ENCODE measurements around the gene SMCHD1.
"Not testable (repeated sequence)": the region's sequence is repeated elsewhere in the genome, so short reads cannot be mapped to it uniquely, and the experiment has no call there.

Gene SMCHD1

DNA sequence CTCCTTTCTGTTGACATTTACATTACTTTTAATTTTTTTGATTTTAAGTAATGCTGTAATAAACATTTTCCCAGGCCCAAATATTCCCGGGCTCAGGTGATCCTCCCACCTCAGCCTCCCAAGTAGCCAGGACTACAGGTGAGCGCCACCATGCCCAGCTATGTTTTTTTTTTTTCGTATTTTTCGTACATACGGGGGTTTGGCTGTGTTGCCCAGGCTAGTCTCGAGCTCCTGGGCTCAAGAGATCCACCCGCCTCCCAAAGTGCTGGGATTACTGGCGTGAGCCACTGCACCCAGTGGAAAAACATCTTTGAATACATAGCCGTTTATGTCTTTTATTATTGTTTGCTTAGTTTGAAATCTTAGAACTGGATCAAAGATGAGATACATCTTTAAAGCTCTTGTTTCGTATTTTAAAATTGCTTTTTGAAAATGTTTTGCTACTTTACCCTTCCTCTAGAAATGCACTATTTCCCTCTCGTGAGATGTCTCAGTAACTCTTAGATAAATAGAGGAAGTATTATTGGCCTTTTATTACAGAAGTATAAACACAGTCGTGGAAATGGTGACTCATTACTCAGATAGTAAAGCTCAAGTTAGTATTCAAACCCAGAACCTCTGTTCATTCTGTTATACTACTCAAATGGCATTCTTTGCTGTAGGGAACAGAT is 2.4 kb downstream of the SMCHD1 start:
- FAIRE-seq (no peak), DNase-seq (ENCODE audit: low spot score) (no peak)

DNA sequence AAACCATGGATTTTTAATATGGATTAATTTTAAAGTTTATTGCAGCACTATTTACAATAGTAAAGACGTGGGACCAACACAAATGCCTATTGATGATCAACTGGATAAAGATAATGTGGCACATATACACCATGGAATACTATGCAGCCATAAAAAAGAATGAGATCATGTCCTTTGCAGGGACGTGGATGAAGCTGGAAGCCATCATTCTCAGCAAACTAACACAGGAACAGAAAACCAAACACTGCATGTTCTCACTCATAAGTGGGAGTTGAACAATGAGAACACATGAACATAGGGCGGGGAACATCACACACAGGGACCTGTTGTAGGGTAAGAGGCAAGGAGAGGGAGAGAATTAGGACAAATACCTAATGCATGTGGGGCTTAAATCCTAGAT is 5.3 kb downstream of the SMCHD1 start:
- FAIRE-seq; DNase-seq (ENCODE audit: low spot score): not testable (repeated sequence)

DNA sequence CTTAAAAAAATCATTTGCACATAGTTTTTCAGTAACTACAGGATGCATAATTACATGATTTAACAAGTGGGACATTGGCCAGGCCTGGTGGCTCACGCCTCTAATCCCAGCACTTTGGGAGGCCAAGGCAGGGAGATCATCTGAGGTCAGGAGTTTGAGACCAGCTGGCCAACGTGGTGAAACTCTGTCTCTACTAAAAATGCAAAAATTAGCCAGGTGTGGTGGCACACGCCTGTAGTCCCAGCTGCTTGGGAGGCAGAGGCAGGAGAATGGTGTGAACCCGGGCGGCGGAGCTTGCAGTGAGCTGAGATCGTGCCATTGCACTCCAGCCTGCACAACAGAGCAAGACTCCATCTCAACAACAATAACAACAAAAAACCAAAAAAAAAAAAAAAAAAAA is 6.8 kb downstream of the SMCHD1 start:
- FAIRE-seq; DNase-seq (ENCODE audit: low spot score): not testable (repeated sequence)

DNA sequence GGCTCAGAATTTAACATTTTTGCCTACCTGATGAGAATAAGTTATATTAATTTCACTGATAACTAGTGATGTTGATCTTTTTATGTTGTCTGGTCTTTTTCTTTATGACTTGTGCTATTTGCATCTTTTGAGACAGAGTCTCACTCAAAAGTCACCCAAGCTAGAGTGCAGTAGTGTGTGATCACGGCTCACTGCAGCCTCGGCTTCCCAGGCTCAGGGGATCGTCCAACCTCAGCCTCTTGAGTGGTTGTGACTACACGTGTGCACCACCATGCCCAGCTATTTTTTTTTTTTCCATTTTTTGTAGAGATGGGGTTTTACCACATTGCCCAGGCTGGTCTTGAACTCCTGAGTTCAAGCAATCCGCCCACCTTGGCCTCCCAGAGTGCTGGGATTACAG is 7.5 kb downstream of the SMCHD1 start:
- DNase-seq (ENCODE audit: low spot score) (no peak), FAIRE-seq (no peak)

DNA sequence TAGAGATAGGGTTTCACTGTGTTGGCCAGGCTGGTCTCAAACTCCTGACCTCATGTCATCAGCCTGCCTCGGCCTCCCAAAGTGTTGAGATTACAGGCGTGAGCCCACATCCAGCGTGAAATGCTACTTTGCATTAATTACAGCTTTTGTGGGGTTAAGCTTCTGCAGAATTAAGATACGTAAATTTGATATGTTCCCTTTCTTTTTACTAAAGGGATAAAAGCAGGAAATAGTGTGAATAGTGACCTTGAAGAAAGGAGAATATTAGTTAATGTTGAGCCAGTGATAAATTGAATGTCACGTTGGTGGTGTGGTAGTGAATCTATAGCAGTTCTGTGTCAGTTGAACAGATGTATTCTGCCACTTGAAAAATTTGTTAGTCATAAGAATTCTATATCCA is 16.9 kb downstream of the SMCHD1 start:
- DNase-seq (ENCODE audit: low spot score) (no peak), FAIRE-seq (no peak)

DNA sequence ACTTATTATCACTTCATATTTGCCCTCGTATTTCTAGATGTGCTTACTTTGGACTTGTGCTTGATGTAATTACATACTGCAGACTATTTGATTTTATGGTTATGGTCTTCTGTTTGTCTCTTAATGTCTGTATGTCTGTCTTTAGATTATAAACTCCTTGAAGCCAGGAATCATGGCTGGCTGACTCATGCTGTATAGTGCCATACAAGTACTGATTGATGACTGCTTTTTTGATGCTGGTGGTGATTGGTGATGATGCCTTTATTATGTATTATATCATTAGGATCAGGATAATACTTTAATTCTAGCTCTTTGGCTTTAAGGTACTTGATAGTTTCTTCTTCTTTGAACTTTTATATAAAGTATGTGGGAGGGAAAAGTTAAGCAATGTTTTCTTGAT is 17.3 kb downstream of the SMCHD1 start:
- FAIRE-seq, result no peak

DNA sequence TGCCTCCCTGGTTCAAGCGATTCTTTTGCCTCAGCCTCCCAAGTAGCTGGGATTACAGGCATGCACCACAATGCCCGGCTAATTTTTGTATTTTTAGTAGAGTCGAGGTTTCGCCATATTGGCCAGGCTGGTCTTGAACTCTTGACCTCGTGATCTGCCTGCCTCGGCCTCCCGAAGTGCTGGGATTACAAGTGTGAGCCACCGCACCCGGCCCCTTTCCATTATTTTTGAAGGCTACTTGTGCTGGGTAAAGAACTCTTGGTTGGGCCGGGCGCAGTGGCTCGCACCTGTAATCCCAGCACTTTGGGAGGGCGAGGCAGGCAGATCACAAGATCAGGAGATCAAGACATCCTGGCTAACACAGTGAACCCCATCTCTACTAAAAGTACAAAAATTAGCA is 23.4 kb downstream of the SMCHD1 start:
- not testable (repeated sequence) for DNase-seq (ENCODE audit: low spot score); FAIRE-seq

More for the DNA sequence above, 17.3 kb downstream of the SMCHD1 start:
- DNase-seq (ENCODE audit: low spot score), result no peak

DNA sequence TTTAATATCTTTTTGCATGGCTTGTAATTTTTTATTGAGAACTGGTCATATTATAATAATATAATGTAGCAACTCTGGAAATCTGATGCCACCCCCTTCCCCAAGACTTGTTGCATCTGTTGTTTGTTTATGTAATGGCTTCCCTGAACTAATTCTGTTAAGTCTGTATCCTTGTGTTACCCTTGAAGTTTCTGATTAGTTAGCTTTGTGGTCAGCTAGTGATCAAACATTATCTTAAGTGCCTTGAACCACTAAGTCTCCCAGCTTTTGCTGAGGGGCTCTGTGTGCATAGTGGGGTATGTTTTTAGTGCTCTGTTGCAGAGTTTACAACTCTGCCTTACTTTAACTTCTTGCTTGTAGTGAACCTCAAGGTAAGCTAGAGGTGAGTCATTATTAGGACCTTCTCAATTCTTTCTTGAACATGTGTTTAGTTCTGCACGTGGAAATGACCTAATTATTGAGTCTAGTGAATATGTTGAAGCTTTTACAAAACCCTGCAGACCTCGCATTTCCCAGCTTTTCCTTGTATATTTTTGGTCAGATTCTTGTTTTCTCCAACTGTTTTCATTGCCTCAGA is 24.8 kb downstream of the SMCHD1 start:
- no peak for FAIRE-seq

DNA sequence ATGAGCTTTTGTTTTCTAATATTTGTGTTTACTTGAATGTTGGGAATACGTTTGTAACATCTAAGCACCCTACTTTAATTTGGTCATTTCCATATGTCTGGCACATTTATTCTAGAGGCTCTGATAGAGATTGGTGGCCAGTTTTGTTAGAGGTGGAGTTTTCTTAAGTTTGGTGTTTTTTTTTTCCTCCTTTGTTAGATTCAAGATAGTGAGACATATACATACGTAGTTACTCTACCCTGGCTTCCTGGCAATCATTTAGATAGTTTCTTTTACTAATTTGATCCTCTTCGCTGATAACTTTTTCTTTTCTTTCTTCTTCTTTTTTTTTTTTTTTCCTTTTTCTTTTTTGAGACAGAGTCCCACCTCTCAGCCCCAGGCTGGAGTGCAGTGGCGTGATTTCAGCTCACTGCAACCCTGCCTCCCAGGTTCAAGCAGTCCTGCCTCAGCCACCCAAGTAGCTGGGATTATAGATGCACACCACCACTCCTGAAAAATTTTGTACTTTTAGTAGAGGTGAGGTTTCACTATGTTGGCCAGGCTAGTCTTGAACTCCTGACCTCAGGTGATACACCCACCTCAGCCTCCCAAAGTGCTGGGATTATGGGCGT is 26.6 kb downstream of the SMCHD1 start:
- DNase-seq (ENCODE audit: low spot score), result no peak
- no peak for FAIRE-seq

More for the DNA sequence above, 24.8 kb downstream of the SMCHD1 start:
- no peak for DNase-seq (ENCODE audit: low spot score)

DNA sequence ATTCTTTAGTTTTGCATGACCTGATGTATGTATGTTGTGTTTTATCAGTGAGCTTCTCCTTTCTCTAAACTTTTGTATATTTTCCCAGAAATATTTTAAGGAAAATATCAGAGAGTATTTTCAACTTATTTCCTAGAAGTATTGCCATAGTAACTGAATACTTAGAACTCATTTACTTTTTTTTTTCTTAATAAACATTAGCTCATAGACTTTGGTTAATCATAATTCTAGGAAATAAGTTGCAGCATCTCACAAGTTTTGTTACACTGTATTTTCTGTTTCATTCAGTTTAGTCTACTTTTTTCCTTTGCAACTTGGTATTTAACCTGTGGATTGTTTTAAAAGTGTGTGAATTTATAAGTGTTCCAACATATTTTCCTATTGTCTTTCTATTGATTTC is 27.5 kb downstream of the SMCHD1 start:
- DNase-seq (ENCODE audit: low spot score) (no peak), FAIRE-seq (no peak)

DNA sequence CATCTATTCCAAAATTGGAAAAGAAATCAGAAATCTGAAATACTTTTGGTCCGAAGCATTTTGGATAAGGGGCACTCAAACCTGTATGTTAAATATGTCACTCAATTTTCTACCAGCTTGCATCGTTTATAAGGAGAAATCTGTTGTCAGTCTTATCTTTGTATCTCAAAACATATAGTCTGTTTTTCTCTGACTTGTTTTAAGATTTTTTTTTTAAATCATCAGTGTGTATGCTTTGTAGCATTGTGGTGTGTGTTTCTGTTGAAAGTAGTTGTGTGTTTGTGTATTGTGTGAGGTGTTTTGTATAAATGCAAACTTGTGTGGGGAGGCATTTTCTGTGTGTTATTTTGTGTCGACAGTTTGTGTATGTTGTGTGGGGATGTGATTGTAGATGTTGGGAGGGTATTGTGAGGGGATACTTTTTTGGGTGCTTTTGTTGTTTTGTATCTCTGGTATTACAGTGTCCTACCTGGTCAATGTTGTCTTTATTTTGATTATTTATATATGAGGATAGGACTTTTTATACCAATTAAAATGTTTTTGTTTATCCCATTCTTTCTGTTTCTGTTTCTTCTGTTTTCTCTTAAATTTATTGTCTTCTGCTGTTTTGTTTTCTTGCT is 30.9 kb downstream of the SMCHD1 start:
- DNase-seq (ENCODE audit: low spot score) (no peak), FAIRE-seq (no peak)

DNA sequence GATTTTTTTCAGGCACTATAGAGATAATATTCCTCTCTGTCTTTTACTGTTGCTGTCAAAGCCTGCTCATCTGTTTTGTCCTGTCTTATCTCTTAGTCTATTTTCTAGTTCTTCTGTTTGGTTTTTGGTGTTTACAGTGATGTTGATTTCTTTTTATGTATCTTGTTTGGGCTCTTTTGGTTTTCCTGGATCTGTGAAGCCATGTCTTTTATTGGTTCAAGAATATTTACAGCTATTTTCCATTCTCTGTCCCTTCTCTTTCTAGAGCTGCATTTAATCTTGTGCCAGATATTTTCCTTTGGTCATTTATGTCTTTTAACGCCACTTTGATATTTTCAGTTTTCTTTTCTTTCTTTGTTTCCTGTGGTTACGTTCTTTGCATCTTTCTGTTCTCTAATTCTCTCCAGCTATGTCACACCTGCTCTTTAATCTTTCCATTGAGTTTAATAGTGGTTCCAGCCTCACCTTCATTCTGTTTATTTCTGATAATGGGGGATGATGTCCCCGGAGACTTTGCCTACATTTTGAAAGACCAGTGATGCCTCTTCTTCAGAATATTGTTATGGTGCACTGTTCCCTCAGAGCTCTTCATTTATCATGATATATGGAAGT is 32.0 kb downstream of the SMCHD1 start:
- DNase-seq (ENCODE audit: low spot score) (no peak), FAIRE-seq (no peak)

DNA sequence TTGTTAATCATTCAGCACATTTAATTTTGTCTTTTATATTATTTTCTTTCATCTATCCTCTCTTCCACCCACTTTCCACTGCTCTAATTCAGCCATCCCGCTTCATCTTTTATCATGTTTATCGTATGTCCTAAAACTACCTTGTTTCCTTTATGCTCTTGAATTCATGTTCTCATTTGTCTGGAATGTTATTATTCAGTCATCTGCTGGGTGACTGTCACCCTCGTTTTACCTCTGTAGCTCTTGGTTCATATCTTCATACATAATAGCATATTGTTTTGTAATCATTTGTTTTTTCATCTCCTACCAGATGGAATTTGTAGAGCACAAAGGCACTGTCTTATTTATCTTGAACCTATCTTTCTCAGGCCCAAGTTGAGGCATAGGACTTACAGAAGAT is 37.0 kb downstream of the SMCHD1 start:
- FAIRE-seq, result no peak
- no peak for DNase-seq (ENCODE audit: low spot score)

DNA sequence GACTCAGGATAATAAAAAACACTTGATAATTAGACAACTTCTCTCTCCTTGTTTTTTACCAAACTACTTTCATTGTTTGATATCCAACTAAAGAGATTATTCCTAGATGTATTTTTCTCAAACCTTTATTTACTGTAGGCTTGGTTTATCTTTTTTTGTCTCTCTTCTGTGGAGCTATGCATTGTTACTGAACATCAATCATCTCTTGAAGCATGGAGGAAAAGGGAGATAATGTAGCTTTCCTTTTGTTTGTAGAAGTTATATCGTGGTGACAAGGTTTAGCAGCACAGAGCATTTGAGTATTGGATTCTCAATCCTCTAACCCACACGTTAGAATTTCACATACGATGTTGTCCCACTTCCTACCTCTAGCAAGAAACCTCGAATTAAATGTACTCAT is 41.7 kb downstream of the SMCHD1 start:
- no peak for DNase-seq (ENCODE audit: low spot score)
- no peak for FAIRE-seq

DNA sequence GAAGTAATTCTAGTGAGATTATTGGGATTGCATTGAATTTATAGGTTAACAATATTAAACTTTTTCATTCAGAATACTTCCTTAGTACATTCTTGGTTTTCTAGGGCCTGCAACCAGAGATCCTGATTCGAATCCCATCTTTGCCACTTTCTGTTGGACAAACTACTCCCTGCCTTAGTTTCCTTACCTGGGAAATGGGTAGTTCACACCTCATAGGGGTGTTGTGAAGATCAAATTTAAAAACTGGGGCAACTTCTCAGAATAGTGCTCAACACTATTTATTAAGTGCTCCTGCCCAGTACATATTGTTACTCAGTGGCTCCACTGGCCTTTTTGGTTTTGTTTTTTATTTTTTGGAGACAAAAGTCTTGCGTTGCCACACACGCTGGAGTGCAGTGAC is 43.5 kb downstream of the SMCHD1 start:
- FAIRE-seq, result no peak
- no peak for DNase-seq (ENCODE audit: low spot score)

DNA sequence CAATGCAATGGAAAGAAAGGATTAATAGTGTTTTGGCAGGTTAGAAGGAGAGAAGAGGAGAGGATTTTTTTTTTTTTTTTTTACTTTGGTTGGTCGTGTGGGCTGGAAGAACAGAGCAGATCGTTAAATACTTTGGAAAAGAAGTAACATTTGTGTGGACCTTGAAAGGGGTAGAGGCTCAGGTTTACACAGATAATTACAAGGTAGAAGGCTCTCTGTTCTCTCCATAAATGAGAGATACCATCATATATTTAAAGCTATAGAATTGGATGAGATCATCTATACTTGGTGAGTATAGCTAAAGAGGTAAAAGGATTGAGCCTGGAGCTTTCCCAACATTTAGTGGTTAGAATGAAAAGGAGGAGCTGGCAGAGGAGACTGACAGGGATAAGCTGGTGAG is 49.0 kb downstream of the SMCHD1 start:
- no peak for FAIRE-seq
- DNase-seq (ENCODE audit: low spot score), result no peak

DNA sequence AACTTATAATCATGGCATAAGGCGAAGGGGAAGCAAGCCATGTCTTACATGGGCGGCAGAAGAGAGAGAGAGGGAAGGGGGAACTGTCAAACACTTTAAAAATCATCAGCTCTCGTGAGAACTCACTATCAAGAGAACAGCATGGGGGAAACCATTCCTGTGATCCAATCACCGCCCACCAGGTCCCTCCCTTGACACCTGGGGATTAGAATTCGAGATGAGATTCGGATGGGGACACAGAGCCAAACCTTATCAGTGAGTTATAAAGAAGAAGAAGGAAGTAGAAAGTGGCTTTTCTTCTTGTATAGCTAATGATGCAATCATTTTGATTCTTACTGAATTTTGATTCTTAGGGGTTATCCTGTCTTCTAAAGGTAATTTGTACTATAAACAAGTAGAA is 51.4 kb downstream of the SMCHD1 start:
- DNase-seq (ENCODE audit: low spot score) (no peak), FAIRE-seq (no peak)

DNA sequence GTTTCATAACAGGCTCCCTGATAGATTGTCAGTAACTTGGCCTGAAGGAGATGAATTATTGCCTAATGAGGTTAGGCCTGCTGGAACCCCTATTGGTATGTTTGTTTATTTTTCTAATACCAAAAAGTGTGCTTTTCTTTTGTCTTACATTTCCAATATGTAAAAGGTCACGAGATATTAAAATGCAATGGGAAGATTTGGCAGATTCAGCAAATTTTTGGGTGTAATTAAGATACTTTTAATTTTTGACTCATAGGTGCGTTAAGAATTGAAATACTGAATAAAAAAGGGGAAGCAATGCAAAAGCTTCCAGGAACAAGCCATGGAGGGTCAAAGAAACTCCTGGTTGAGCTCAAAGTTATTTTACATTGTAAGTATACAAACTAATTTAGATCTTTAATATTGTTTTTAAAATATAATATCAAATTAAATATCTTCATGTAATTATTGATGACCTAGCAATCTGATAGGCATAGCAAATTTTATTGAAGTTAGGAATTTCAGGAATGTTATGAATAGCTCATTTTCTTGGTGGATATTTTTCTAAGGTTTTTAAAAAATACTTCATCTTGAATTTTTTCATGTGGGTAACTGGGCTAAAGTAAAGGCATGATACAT is 52.1 kb downstream of the SMCHD1 start:
- DNase-seq (ENCODE audit: low spot score) (no peak), FAIRE-seq (no peak)

DNA sequence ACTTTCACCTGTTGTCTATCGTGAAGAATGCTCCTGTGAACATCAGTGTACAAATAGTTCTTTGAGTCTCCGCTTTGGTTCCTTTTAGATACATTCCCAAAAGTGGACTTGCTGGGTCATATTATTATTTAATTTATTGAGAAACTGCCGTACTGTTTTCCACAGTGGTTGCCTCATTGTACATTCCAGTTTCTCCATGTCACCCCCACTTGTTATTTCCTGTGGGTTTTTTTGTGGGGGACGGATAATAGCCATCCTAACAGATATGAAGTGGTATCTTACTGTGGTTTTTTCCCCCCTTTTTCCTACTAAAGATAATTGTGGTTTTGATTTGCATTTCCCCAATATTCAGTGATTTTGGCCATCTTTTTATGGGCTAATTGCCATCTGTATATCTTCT is 53.8 kb downstream of the SMCHD1 start:
- FAIRE-seq (no peak), DNase-seq (ENCODE audit: low spot score) (no peak)

DNA sequence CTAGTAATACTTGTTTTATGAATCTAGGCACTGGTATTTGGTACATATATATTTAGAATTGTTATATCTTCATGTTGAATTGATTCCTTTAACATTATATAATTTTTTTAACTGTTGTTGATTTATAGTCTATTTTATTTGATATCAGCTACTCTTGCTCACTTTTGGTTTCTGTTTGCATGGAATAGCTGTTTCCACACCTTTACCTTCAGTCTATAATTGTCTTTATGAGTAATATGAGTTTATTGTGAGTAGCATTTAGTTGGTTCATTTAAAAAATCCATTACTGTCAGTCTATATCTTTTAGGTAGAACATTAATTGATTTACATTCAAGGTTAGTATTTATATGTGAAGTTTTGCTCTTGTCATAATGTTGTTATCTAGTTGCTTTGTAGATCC is 58.6 kb downstream of the SMCHD1 start:
- no peak for DNase-seq (ENCODE audit: low spot score)
- FAIRE-seq, result no peak

DNA sequence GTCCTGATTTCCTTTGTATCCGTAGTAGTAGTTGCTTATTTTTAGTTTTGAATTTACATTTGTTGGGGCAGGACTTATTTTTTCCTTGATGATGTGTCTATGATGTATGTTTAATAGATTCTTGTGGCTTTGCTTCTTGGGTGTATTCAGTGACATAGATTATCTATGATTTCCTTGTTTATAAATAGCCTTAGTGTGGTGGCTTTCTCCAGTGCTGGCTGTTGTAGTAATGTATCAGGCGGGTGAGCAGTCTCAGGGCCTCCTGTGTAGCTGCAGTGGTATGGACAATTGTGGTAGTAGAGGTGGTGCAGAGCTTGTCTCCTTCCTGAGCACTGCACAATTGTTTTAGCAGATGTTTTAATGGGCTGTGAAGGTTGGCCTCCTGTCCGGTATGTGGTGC is 60.5 kb downstream of the SMCHD1 start:
- DNase-seq (ENCODE audit: low spot score), result no peak
- no peak for FAIRE-seq

All from RCC 7860 (cell line).